Psoas muscle (tissue), 8 donors: ENCODE measurements around the gene TRIM59. TPM values are rescaled to one million over a fixed set of nuclear protein-coding genes. Genes with fewer than 3 reads are reported as not detected.

Experiments
- ATAC-seq, 4 donors: fragments of 200-7000 bp; cut with Tn5 transposase; one replicate each; pipeline ENCODE4 v1.9.1; 2020; ENCODE audit warnings: moderate library complexity in 3 of 4, mild to moderate bottlenecking in 2 of 4
- DNase-seq, 2 donors: peaks; one replicate each; pipeline ENCODE4 v3.0.0-alpha.2; 2020
- H3K27ac ChIP-seq: fragments of 200-600 bp; one replicate; pipeline ENCODE4 v1.8.0; 2022
- H3K27me3 ChIP-seq, 3 donors: fragments of 200-600 bp in 1 of 3; one replicate each; pipeline versions ENCODE4 v1.6.1 to v1.8.0; 2013 to 2022; ENCODE audit warnings: low read length in 2 of 3, mild to moderate bottlenecking in 2 of 3, moderate library complexity in 1 of 3; ENCODE audit not compliant: insufficient read depth in 3 of 3
- H3K36me3 ChIP-seq, 2 donors: fragments of 200-600 bp in 1 of 2; one replicate each; pipeline versions ENCODE4 v1.6.1 to v1.8.0; 2013 to 2022; ENCODE audit warnings: low read depth in 1 of 2, mild to moderate bottlenecking in 1 of 2, moderate library complexity in 1 of 2; ENCODE audit not compliant: insufficient read depth in 1 of 2
- H3K4me1 ChIP-seq: fragments of 200-600 bp; one replicate; pipeline ENCODE4 v1.8.0; 2022
- H3K4me3 ChIP-seq: fragments of 200-600 bp; one replicate; pipeline ENCODE4 v1.8.0; 2022; ENCODE audit warnings: mild to moderate bottlenecking
- H3K9me3 ChIP-seq: fragments of 200-600 bp; one replicate; pipeline ENCODE4 v1.8.0; 2022
- WGBS, 3 donors: extraction: QIAGEN DNeasy Blood & Tissue Kit; methylation state at CpG; one replicate each; pipeline versions ENCODE4 v1.1.6 to v1.1.7; 2013; 5-methylcytosine and 5-hydroxymethylcytosine counted together
- intact Hi-C, 2 donors: fragments of 100-400 bp; cut with DNase I; formaldehyde crosslinking; loops; one replicate each; pipeline versions ENCODE4 v1.11.0 to v1.14.2; 2022
- polyA plus RNA-seq, 3 donors: library from polyadenylated mRNA; stranded (reverse); fragments of 200-250 nt; gene quantifications; one replicate each; pipeline ENCODE4 v1.2.3, GENCODE V29; 2013
- total RNA-seq, 4 donors: library from RNA; stranded (reverse); fragmentation: NEBNext Ultra II Directional in 2 of 4; extraction: Animal tissue kit (Norgen Biotek cat#: 25700) in 2 of 4; gene quantifications; one replicate each; pipeline versions ENCODE4 v1.2.1 to v1.2.4, GENCODE V29; 2021 to 2023
- TF ChIP-seq, protein P1 (sequence below): fragments of 200-600 bp; IDR thresholded peaks from one replicate; pipeline ENCODE4 v1.8.0; 2022; ENCODE audit warnings: antibody characterized with exemption
- donor health status: healthy with polysubstance abuse.
- donor health status: DM: no; HTN: no; CAD: no; lungs with moderate emphysema.
- donor health status: Bipolar disorder and iron deficiency.
- donor health status: healthy.
- donor health status: DM: yes; HTN: yes; CAD: no.
- donor health status: DM: no; HTN: no; CAD: no.
- donor health status: DM: no; HTN: no; CAD: no.
- donor health status: DM: yes; HTN: yes; CAD: no.

TRIM59 gene
- total and polyA plus RNA-seq, 7 donors = 0.05 to 0.81 (median 0.21) TPM

DNA sequence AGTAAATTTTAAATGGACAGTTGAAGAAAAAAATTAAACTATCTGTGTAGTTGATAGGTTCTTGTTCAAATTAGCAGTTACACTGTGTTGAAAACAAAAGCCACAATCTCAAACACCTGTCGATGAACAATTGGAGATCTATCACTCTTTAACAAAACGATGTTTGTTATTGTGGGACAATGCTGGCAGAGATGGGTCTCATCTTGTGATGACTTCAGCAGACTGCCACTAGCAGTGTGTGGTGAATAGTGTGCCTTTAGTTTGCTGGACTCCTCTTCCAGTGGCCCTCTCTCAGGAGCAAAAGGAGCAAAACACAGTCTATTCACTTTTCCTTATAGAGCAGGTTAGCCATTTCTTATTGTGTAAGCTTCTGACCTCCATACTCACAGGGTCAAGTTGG, 14.7 kb upstream of the TRIM59 start:
- H3K4me3 ChIP-seq = no peak overlapping the region
- ATAC-seq (no peak), DNase-seq (no peak)
- no peaks in the 10 kb centered on the region for H3K36me3 ChIP-seq
- TF ChIP-seq, protein P1, sequence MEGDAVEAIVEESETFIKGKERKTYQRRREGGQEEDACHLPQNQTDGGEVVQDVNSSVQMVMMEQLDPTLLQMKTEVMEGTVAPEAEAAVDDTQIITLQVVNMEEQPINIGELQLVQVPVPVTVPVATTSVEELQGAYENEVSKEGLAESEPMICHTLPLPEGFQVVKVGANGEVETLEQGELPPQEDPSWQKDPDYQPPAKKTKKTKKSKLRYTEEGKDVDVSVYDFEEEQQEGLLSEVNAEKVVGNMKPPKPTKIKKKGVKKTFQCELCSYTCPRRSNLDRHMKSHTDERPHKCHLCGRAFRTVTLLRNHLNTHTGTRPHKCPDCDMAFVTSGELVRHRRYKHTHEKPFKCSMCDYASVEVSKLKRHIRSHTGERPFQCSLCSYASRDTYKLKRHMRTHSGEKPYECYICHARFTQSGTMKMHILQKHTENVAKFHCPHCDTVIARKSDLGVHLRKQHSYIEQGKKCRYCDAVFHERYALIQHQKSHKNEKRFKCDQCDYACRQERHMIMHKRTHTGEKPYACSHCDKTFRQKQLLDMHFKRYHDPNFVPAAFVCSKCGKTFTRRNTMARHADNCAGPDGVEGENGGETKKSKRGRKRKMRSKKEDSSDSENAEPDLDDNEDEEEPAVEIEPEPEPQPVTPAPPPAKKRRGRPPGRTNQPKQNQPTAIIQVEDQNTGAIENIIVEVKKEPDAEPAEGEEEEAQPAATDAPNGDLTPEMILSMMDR = no peak
- H3K4me1 ChIP-seq = no peaks in the 10 kb centered on the region
- no peaks in the 10 kb centered on the region for H3K9me3 ChIP-seq
- WGBS, 3 donors = 80 to 89% (median 86%) methylated on average over 2 of the region's 2 CpGs
- H3K27ac ChIP-seq = no peak overlapping the region
- intact Hi-C loops = no loop called here
- no peaks in the 10 kb centered on the region for H3K27me3 ChIP-seq

GRCh38 chr3:160460033-160460432, 10.4 kb upstream of the TRIM59 start:
- TF ChIP-seq, protein P1 = no peak
- no peaks in the 10 kb centered on the region for H3K36me3 ChIP-seq
- H3K27ac ChIP-seq = no peak overlapping the region
- no peak overlapping the region for H3K4me3 ChIP-seq
- intact Hi-C loops = no loop called here
- no peaks in the 10 kb centered on the region for H3K27me3 ChIP-seq
- no peak for DNase-seq
- no peaks in the 10 kb centered on the region for H3K4me1 ChIP-seq
- no peaks in the 10 kb centered on the region for H3K9me3 ChIP-seq
- WGBS, 3 donors = 83 to 84% (median 83%) methylated on average over 3 of the region's 3 CpGs
- no peak for ATAC-seq

- H3K27me3 ChIP-seq = no peaks in the 10 kb centered on the region
- intact Hi-C loops = no loop called here
- H3K4me1 ChIP-seq = no peaks in the 10 kb centered on the region
- 90 to 95% (median 92%) methylated on average over 9 of the region's 9 CpGs for WGBS, 3 donors
- TF ChIP-seq, protein P1 = no peak
- H3K4me3 ChIP-seq = no peak overlapping the region
- no peak for DNase-seq
- no peaks in the 10 kb centered on the region for H3K36me3 ChIP-seq
- no peak overlapping the region for H3K27ac ChIP-seq
- H3K9me3 ChIP-seq = no peaks in the 10 kb centered on the region
- ATAC-seq = no peak
These were observed 9.9 kb upstream of the TRIM59 start for GRCh38 chr3:160459450-160459970.

DNA sequence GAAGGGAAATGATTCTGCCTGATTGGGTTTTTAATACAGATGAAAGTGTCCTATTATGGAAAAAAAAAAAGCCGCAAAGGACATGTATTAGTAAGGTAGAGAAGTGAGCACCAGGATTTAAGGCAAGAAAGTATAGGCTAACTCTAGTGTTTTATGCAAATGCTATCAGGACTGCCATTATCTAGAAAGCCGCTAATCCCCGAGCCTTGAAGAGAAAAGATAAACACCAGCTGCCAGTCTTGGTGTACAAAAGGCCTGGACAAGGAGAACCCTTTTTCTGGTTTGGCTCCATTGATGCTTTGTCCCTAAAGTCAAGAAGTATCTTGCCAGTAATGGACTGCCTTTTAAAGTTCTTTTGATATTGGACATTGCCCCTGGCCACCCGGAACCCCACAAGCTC, 8.6 kb upstream of the TRIM59 start:
- Histone ChIP-seq H3K9me3 (no peaks in the 10 kb centered on the region), H3K4me1 (no peaks in the 10 kb centered on the region), H3K4me3 (no peak overlapping the region), H3K36me3 (no peaks in the 10 kb centered on the region), H3K27ac (no peak overlapping the region), H3K27me3 (no peaks in the 10 kb centered on the region)
- intact Hi-C loops = no loop called here
- TF ChIP-seq, protein P1 = no peak
- 85 to 87% (median 86%) methylated on average over 4 of the region's 4 CpGs for WGBS, 3 donors
- DNase-seq (no peak), ATAC-seq (no peak)

GRCh38 chr3:160455846-160456245, 6.3 kb upstream of the TRIM59 start:
- no peaks in the 10 kb centered on the region for H3K9me3 ChIP-seq
- ATAC-seq (no peak), DNase-seq (no peak)
- WGBS, 3 donors = 86 to 89% (median 88%) methylated on average over 3 of the region's 3 CpGs
- H3K36me3 ChIP-seq = no peaks in the 10 kb centered on the region
- no peak overlapping the region for H3K4me3 ChIP-seq
- intact Hi-C loops = no loop called here
- TF ChIP-seq, protein P1 = no peak
- H3K4me1 ChIP-seq = no peaks in the 10 kb centered on the region
- no peak overlapping the region for H3K27ac ChIP-seq
- H3K27me3 ChIP-seq = peaks cover 0 to under 1% (median 0%) of the 10 kb centered on the region in 3 donors
